IMR-90 (cell line): ENCODE data around the gene NIPBL. TPM values are rescaled to one million over a fixed set of nuclear protein-coding genes. Genes with fewer than 3 reads are reported as not detected.

Experiments used
- ATAC-seq: fragments of 200-7000 bp; cut with Tn5 transposase; 2 replicates; pipeline ENCODE4 v1.9.1; 2020; ENCODE audit warnings: low read depth, mild to moderate bottlenecking, moderate library complexity
- BruUV-seq: library from RNA; stranded (reverse); fragments of 400-500 nt; replicated peaks from 2 replicates; lab custom pipeline; 2021; lab: Mats Ljungman, UMichigan
- CTCF ChIA-PET: fragments of 300-600 bp; formaldehyde crosslinking; extraction: SDS; loops from one replicate; lab custom pipeline; 2021; ENCODE audit warnings: antibody characterized with exemption; lab: Yijun Ruan, JAX
- POLR2A ChIA-PET: fragments of 300-600 bp; sonication (Branson Sonifier 250); formaldehyde crosslinking; loops from one replicate; lab custom pipeline; 2022; ENCODE audit warnings: antibody characterized with exemption; ENCODE audit not compliant: unreplicated experiment; lab: Charles Lee
- DNase-seq: peaks from one replicate; pipeline ENCODE4 v3.0.0; 2013
- H2AFZ ChIP-seq: replicated peaks from 2 replicates; pipeline ENCODE3; 2013; ENCODE audit warnings: low read length, mild to moderate bottlenecking; ENCODE audit not compliant: poor library complexity
- H2AK5ac ChIP-seq: 2 replicates; pipeline ENCODE4 v1.6.1; 2013; ENCODE audit warnings: low read depth, low read length, inconsistent platforms
- H2AK9ac ChIP-seq: replicated peaks from 2 replicates; pipeline ENCODE3; 2013; ENCODE audit warnings: mild to moderate bottlenecking, low read depth, low read length, moderate library complexity; ENCODE audit not compliant: poor library complexity
- H2BK120ac ChIP-seq: 2 replicates; pipeline ENCODE4 v1.6.1; 2013; ENCODE audit warnings: low read depth, low read length, inconsistent platforms
- H2BK15ac ChIP-seq: 3 replicates; pipeline ENCODE4 v1.6.1; 2013; ENCODE audit warnings: low read depth, low read length, inconsistent platforms
- H2BK20ac ChIP-seq: 2 replicates; pipeline ENCODE4 v1.6.1; 2013; ENCODE audit warnings: low read depth, mild to moderate bottlenecking, inconsistent platforms, low read length, moderate library complexity
- H2BK5ac ChIP-seq: 2 replicates; pipeline ENCODE4 v1.6.1; 2013; ENCODE audit warnings: mild to moderate bottlenecking, low read depth, low read length, inconsistent platforms; ENCODE audit not compliant: poor library complexity, severe bottlenecking
- H3K14ac ChIP-seq: replicated peaks from 2 replicates; pipeline ENCODE4 v1.6.1; 2013; ENCODE audit warnings: low read depth, low read length, inconsistent platforms
- H3K18ac ChIP-seq: 2 replicates; pipeline ENCODE4 v1.6.1; 2013; ENCODE audit warnings: low read depth, low read length, control low read depth
- H3K23ac ChIP-seq: 2 replicates; pipeline ENCODE4 v1.6.1; 2013; ENCODE audit warnings: low read depth, low read length, inconsistent platforms
- H3K27ac ChIP-seq: 2 replicates; pipeline ENCODE4 v1.5.1; 2013; ENCODE audit warnings: mild to moderate bottlenecking, control low read depth, low read length; ENCODE audit not compliant: insufficient read depth
- H3K27me3 ChIP-seq: 2 replicates; pipeline ENCODE4 v1.6.1; 2013; ENCODE audit warnings: low read length; ENCODE audit not compliant: control insufficient read depth, insufficient read depth
- H3K36me3 ChIP-seq: 2 replicates; pipeline ENCODE4 v1.6.1; 2013; ENCODE audit warnings: low read length, mixed read lengths; ENCODE audit not compliant: control insufficient read depth, insufficient read depth
- H3K4ac ChIP-seq: 2 replicates; pipeline ENCODE4 v1.6.1; 2013; ENCODE audit warnings: low read depth, low read length, inconsistent platforms
- H3K4me1 ChIP-seq: 2 replicates; pipeline ENCODE4 v1.6.1; 2013; ENCODE audit warnings: low read length, mixed read lengths; ENCODE audit not compliant: control insufficient read depth, insufficient read depth
- H3K4me2 ChIP-seq: 2 replicates; pipeline ENCODE4 v1.6.1; 2013; ENCODE audit warnings: low read depth, mild to moderate bottlenecking, control low read depth, low read length, moderate library complexity
- H3K4me3 ChIP-seq: 2 replicates; pipeline ENCODE4 v1.5.1; 2013; ENCODE audit warnings: low read depth, mild to moderate bottlenecking, control low read depth, low read length, moderate library complexity; ENCODE audit not compliant: insufficient read depth
- H3K56ac ChIP-seq: 2 replicates; pipeline ENCODE4 v1.6.1; 2013; ENCODE audit warnings: low read length, inconsistent platforms; ENCODE audit not compliant: insufficient read depth; ENCODE audit errors: extremely low read depth
- H3K79me1 ChIP-seq, 2 experiments: 2 replicates each; pipeline ENCODE4 v1.6.1; 2013; ENCODE audit warnings: low read length in 2 of 2, inconsistent platforms in 1 of 2, low read depth in 1 of 2
- H3K9ac ChIP-seq: 2 replicates; pipeline ENCODE4 v1.6.1; 2013; ENCODE audit warnings: low read depth, low read length, control low read depth
- H3K9me1 ChIP-seq: 2 replicates; pipeline ENCODE4 v1.6.1; 2013; ENCODE audit warnings: low read length, inconsistent platforms; ENCODE audit not compliant: insufficient read depth
- H3K9me3 ChIP-seq: 2 replicates; pipeline ENCODE4 v1.6.1; 2013; ENCODE audit warnings: low read length; ENCODE audit not compliant: control insufficient read depth, insufficient read depth
- H4K20me1 ChIP-seq: 2 replicates; pipeline ENCODE4 v1.6.1; 2013; ENCODE audit warnings: low read length, inconsistent platforms; ENCODE audit not compliant: insufficient read depth
- H4K5ac ChIP-seq: 2 replicates; pipeline ENCODE4 v1.6.1; 2013; ENCODE audit warnings: mild to moderate bottlenecking, low read depth, low read length, control low read depth
- H4K8ac ChIP-seq, 2 experiments: 2 replicates each; pipeline ENCODE4 v1.6.1; 2013; ENCODE audit warnings: low read depth in 2 of 2, low read length in 2 of 2, control low read depth in 1 of 2, inconsistent platforms in 1 of 2
- H4K91ac ChIP-seq: 2 replicates; pipeline ENCODE4 v1.6.1; 2013; ENCODE audit warnings: low read depth, low read length, inconsistent platforms; ENCODE audit not compliant: insufficient read depth
- MAFK ChIP-seq: IDR thresholded peaks from 2 replicates; pipeline ENCODE4 v1.6.1; 2012; ENCODE audit warnings: low read depth, low read length, improper control_type of control experiment
- RCOR1 ChIP-seq: IDR thresholded peaks from 2 replicates; pipeline ENCODE4 v1.6.1; 2012; ENCODE audit warnings: mild to moderate bottlenecking, low read length, improper control_type of control experiment; ENCODE audit not compliant: insufficient replicate concordance
- WGBS, 2 experiments: methylation state at CpG; one replicate each; pipeline versions ENCODE4 v1.1.5 to v1.1.7; 2013; ENCODE audit warnings: missing lambda C conversion rate in 2 of 2; ENCODE audit not compliant: insufficient read length in 1 of 2; ENCODE audit errors: extremely low coverage in 2 of 2; 5-methylcytosine and 5-hydroxymethylcytosine counted together
- dilution Hi-C: fragments of 300-500 bp; cut with HindIII; formaldehyde crosslinking; loops from one replicate; pipeline ENCODE4 v1.14.3; 2018; ENCODE audit warnings: low sequenced_read_pairs; ENCODE audit not compliant: unreplicated experiment
- in situ Hi-C: fragments of 300-500 bp; cut with MboI; formaldehyde crosslinking; loops from 3 replicates; pipeline ENCODE4 v1.14.3; 2019; ENCODE audit warnings: low sequenced_read_pairs, inconsistent platforms, mixed read lengths
- intact Hi-C: fragments of 100-400 bp; cut with micrococcal nuclease; formaldehyde crosslinking; loops from 2 replicates; pipeline ENCODE4 v1.10.0; 2022
- polyA plus RNA-seq, 3 experiments: library from polyadenylated mRNA; depleted of rRNA; stranded (reverse); fragments of >200 nt; gene quantifications; 2 replicates each; pipeline ENCODE4 v1.2.3, GENCODE V29; 2012; ENCODE audit warnings: low replicate concordance in 1 of 3
- total RNA-seq: library from RNA; depleted of rRNA; stranded (reverse); fragments of >200 nt; gene quantifications from 2 replicates; pipeline ENCODE4 v1.2.3, GENCODE V29; 2012

The NIPBL gene
- total and polyA plus RNA-seq, 2 of the 4 experiments (the other 2 are of a cell fraction), result 8.4 to 46.4 TPM

GRCh38 chr5:36919238-36919637 lies 42.7 kb downstream of the NIPBL start:
- Histone ChIP-seq H2BK20ac (no peak overlapping the region), H3K14ac (no peak overlapping the region), H2AK5ac (no peak overlapping the region), H4K8ac (no peak overlapping the region), H3K9me1 (no peaks in the 10 kb centered on the region), H3K79me1 (peaks cover 4 to 17% of the 10 kb centered on the region in 2 experiments), H2AFZ (no peak overlapping the region), H3K36me3 (no peaks in the 10 kb centered on the region), H2AK9ac (no peak overlapping the region), H3K27me3 (no peaks in the 10 kb centered on the region), H3K4me1 (no peaks in the 10 kb centered on the region), H4K91ac (no peak overlapping the region), H4K5ac (no peak overlapping the region), H2BK120ac (no peak overlapping the region), H3K23ac (no peak overlapping the region), H3K9ac (no peak overlapping the region), H4K20me1 (peaks cover 45% of the 10 kb centered on the region), H3K18ac (no peak overlapping the region), H3K4me3 (no peak overlapping the region), H2BK5ac (no peak overlapping the region), H3K9me3 (no peaks in the 10 kb centered on the region), H3K56ac (no peak overlapping the region), H3K27ac (no peak overlapping the region), H3K4ac (no peak overlapping the region), H2BK15ac (no peak overlapping the region), H3K4me2 (no peak overlapping the region)
- CTCF ChIA-PET, result no interaction called here
- BruUV-seq, result no TSS peak
- no peak for TF ChIP-seq MAFK
- no peak for TF ChIP-seq RCOR1
- dilution Hi-C loops, result no loop called here
- POLR2A ChIA-PET, result no interaction called here
- no CpG with 5 or more reads among the region's 2 CpGs for WGBS, 2 experiments
- in situ Hi-C loops, result no loop called here
- intact Hi-C loops, result no loop called here
- ATAC-seq (no peak), DNase-seq (no peak)
